Neutrophil (primary cell): Measurements from ENCODE around the gene NUP88.

Experiments used
- H3K27ac ChIP-seq: fragments of 200-600 bp; sonication (generic); 2 replicates; pipeline ENCODE4 v1.5.1; 2016; ENCODE audit warnings: mild to moderate bottlenecking, moderate library complexity
- H3K27me3 ChIP-seq: fragments of 200-600 bp; sonication (generic); 2 replicates; pipeline ENCODE4 v1.6.0; 2016; ENCODE audit warnings: mild to moderate bottlenecking
- H3K36me3 ChIP-seq: fragments of 200-600 bp; sonication (generic); 2 replicates; pipeline ENCODE4 v1.5.1; 2017
- H3K4me1 ChIP-seq, 2 experiments: fragments of 200-600 bp in 1 of 2; sonication (generic) in 1 of 2; 1 replicate in 1 of 2; 2 replicates in 1 of 2; pipeline versions ENCODE4 v1.5.1 to v1.6.1; 2013 to 2016; ENCODE audit warnings: low read depth in 1 of 2, low read length in 1 of 2, mild to moderate bottlenecking in 1 of 2, moderate library complexity in 1 of 2; ENCODE audit not compliant: control insufficient read depth in 1 of 2, insufficient read depth in 1 of 2
- H3K4me3 ChIP-seq, 2 experiments: fragments of 200-600 bp in 1 of 2; sonication (generic) in 1 of 2; 1 replicate in 1 of 2; 2 replicates in 1 of 2; pipeline ENCODE4 v1.5.1; 2013 to 2016; ENCODE audit warnings: low read depth in 1 of 2, low read length in 1 of 2, mild to moderate bottlenecking in 1 of 2, moderate library complexity in 1 of 2
- H3K9me3 ChIP-seq: fragments of 200-600 bp; sonication (generic); 2 replicates; pipeline ENCODE4 v1.5.1; 2016
- CTCF ChIP-seq: fragments of 200-600 bp; sonication (generic); IDR thresholded peaks from 2 replicates; pipeline ENCODE4 v1.5.1; 2016; ENCODE audit warnings: antibody characterized with exemption

The NUP88 gene

GRCh38 chr17:5446786-5447185, 27.3 kb upstream of the NUP88 start:
- Histone ChIP-seq H3K4me3 (no peak overlapping the region), H3K4me1 (no peaks in the 10 kb centered on the region), H3K36me3 (peaks cover 74% of the 10 kb centered on the region), H3K9me3 (no peaks in the 10 kb centered on the region), H3K27me3 (no peaks in the 10 kb centered on the region), H3K27ac (no peak overlapping the region)
- TF ChIP-seq CTCF = no peak

- Histone ChIP-seq H3K4me1 (peaks cover 7% of the 10 kb centered on the region in 2 experiments), H3K4me3 (no peak overlapping the region), H3K27me3 (no peaks in the 10 kb centered on the region), H3K36me3 (peaks cover 48% of the 10 kb centered on the region), H3K9me3 (no peaks in the 10 kb centered on the region), H3K27ac (no peak overlapping the region)
- no peak for TF ChIP-seq CTCF
These were observed 24.7 kb upstream of the NUP88 start for GRCh38 chr17:5444209-5444608.

- Histone ChIP-seq H3K9me3 (no peaks in the 10 kb centered on the region), H3K4me1 (peaks cover 10 to 11% of the 10 kb centered on the region in 2 experiments), H3K4me3 (no peak overlapping the region), H3K27ac (no peak overlapping the region), H3K36me3 (peaks cover 48% of the 10 kb centered on the region), H3K27me3 (no peaks in the 10 kb centered on the region)
- no peak for TF ChIP-seq CTCF
These were observed 24.3 kb upstream of the NUP88 start for GRCh38 chr17:5443728-5444127.

- H3K4me1 ChIP-seq = peaks cover 19% of the 10 kb centered on the region in 2 experiments
- H3K36me3 ChIP-seq = peaks cover 25% of the 10 kb centered on the region
- TF ChIP-seq CTCF = no peak
- peak overlapping the region; percentile 86 for H3K27ac ChIP-seq
- H3K27me3 ChIP-seq = no peaks in the 10 kb centered on the region
- H3K9me3 ChIP-seq = no peaks in the 10 kb centered on the region
- peak overlapping the region; percentile 69 to 85 for H3K4me3 ChIP-seq
These were observed 19.9 kb upstream of the NUP88 start for GRCh38 chr17:5439446-5439764.

GRCh38 chr17:5438716-5439445, 19.4 kb upstream of the NUP88 start, which contains the start of gene C1QBP:
C1QBP (minus strand) TSS chr17:5439155; CDS start chr17:5439073, 82 bp downstream.
- H3K9me3 ChIP-seq = no peaks in the 10 kb centered on the region
- peak within 1 kb of the TSS; percentile 69 to 85 for H3K4me3 ChIP-seq
- peaks cover 23% of the 10 kb centered on the region for H3K36me3 ChIP-seq

More at GRCh38 chr17:5438716-5439445, 19.4 kb upstream of the NUP88 start, which contains the start of gene C1QBP:
- Histone ChIP-seq H3K4me1 (peaks cover 19% of the 10 kb centered on the region in 2 experiments), H3K27me3 (no peaks in the 10 kb centered on the region), H3K27ac (peak within 1 kb of the TSS; percentile 86)
- TF ChIP-seq CTCF = peak; percentile 98
